ENCODE data around the gene CTSW.

CTSW gene

DNA sequence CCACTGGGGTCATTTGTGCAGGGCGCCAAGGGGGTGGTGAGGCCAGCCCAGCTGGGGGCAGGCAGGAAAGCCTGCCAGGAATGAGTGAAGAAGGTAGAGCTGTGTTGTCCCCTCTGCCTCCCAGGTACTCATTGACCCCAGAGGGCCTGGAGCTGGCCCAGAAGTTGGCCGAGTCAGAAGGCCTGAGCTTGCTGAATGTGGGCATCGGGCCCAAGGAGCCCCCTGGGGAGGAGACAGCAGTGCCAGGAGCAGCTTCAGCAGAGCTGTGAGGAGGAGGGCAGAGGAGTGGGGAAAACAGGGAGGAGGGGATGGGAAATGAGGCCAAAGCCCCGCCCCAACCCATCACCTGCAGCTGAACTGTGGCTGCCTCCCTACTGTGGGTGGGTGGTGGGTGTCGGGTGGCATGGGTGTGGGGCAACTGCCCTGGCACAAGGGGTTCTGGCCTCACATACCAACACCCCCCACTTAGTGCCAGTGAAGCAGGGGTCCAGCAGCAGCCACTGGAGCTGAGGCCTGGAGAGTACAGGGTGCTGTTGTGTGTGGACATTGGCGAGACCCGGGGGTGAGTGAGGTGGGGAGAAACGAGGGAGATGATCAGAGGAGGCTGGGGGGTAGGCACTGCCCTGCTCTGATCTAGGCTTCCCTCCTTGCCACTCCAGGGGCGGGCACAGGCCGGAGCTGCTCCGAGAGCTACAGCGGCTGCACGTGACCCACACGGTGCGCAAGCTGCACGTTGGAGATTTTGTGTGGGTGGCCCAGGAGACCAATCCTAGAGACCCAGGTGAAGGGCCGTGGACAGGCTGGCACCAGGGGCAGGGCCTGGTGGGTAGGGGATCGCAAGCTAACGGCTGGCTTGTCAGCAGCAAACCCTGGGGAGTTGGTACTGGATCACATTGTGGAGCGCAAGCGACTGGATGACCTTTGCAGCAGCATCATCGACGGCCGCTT, 16.4 kb upstream of the CTSW start:
- Histone ChIP-seq H3K4me3 (no peak overlapping the region), H3K27me3 (no peaks in the 10 kb centered on the region), H3K27ac (peak overlapping the region in 1 of 2 donors; percentile 98), H3K4me1 (peaks cover 0 to 29% (median 22%) of the 10 kb centered on the region in 4 donors), H3K36me3 (peaks cover 38 to 65% (median 57%) of the 10 kb centered on the region in 3 donors), H3K9me3 (no peaks in the 10 kb centered on the region)
- TF ChIP-seq, protein P1, sequence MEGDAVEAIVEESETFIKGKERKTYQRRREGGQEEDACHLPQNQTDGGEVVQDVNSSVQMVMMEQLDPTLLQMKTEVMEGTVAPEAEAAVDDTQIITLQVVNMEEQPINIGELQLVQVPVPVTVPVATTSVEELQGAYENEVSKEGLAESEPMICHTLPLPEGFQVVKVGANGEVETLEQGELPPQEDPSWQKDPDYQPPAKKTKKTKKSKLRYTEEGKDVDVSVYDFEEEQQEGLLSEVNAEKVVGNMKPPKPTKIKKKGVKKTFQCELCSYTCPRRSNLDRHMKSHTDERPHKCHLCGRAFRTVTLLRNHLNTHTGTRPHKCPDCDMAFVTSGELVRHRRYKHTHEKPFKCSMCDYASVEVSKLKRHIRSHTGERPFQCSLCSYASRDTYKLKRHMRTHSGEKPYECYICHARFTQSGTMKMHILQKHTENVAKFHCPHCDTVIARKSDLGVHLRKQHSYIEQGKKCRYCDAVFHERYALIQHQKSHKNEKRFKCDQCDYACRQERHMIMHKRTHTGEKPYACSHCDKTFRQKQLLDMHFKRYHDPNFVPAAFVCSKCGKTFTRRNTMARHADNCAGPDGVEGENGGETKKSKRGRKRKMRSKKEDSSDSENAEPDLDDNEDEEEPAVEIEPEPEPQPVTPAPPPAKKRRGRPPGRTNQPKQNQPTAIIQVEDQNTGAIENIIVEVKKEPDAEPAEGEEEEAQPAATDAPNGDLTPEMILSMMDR (IDR thresholded peaks at IDR 0.05), result no peak
- intact Hi-C loops (cut with DNase I; ENCODE audit: low total_unique reads), result no loop called here
- DNase-seq, result peak; percentile 16 to 64

DNA sequence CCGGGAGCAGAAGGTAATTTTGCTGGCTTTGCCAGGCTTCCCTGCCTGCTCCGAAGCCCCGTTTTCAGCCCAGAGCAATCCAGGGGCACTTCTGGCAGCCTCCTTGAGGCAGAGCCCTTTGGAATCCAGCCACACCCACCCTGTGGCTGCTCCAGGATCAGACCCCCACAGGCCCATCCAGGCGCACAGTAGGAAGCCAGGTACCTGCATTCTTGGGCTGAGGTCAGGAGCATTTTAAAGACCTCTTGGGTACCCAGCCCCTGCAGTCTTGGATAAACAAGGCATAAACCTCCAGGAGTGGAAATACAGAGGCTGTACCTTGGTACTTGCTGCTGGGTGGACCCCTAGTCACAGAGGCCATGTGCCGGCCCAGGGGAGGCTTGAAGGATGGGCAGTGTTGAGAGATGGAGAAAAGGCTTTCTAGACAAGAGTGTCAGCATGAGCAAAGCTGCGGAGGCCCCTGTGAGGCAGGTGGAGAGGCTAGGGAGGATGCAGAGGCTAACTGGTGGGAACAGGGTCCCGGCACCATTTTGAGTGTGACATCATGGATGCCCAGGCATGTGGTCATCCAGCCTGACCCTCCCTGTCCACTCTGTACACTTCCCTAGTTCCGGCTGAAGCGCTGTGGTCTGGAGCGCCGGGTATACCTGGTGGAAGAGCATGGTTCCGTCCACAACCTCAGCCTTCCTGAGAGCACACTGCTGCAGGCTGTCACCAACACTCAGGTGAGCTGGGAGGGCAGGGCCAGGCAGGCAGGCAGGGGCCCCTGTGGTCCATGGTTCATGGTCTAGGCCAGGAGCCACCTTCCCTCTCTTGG, 15.5 kb upstream of the CTSW start:
- peak overlapping the region in 1 of 2 donors; percentile 14 for H3K27ac ChIP-seq
- DNase-seq, result no peak
- peaks cover 0 to 29% (median 22%) of the 10 kb centered on the region in 4 donors for H3K4me1 ChIP-seq
- H3K36me3 ChIP-seq, result peaks cover 38 to 73% (median 63%) of the 10 kb centered on the region in 3 donors
- H3K9me3 ChIP-seq, result no peaks in the 10 kb centered on the region
- intact Hi-C loops (cut with DNase I; ENCODE audit: low total_unique reads), result no loop called here
- no peak overlapping the region for H3K4me3 ChIP-seq
- TF ChIP-seq, protein P1 (IDR thresholded peaks at IDR 0.05), result no peak
- H3K27me3 ChIP-seq, result no peaks in the 10 kb centered on the region

DNA sequence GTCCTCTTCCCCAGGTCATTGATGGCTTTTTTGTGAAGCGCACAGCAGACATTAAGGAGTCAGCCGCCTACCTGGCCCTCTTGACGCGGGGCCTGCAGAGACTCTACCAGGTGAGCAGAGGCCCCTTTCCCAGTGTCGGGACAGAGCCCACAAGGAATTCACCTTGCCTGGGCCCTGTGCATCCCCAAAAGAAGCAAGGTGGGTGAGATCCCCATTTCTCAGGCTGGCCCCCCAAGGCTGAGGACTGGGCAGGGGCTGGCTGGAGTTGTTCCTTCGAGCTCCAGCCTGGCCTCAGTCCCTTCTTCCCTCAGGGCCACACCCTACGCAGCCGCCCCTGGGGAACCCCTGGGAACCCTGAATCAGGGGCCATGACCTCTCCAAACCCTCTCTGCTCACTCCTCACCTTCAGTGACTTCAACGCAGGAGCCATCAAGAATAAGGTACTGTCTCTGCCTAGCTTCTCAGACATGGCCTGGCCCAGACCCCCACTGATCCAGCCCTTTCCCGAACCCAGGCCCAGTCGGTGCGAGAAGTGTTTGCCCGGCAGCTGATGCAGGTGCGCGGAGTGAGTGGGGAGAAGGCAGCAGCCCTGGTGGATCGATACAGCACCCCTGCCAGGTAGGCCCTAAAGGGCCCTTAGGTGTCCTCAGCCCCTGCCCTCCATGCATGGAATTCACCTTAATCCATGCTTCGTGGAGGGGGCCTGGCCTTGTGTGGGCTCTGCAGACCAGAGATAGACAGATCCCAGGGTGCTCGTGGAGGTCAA, 14.7 kb upstream of the CTSW start:
- Histone ChIP-seq H3K27me3 (no peaks in the 10 kb centered on the region), H3K36me3 (peaks cover 38 to 81% (median 68%) of the 10 kb centered on the region in 3 donors), H3K4me3 (no peak overlapping the region), H3K4me1 (peaks cover 0 to 29% (median 22%) of the 10 kb centered on the region in 4 donors), H3K9me3 (no peaks in the 10 kb centered on the region), H3K27ac (no peak overlapping the region)
- intact Hi-C loops (cut with DNase I; ENCODE audit: low total_unique reads), result no loop called here
- DNase-seq, result no peak
- TF ChIP-seq, protein P1 (IDR thresholded peaks at IDR 0.05), result no peak

DNA sequence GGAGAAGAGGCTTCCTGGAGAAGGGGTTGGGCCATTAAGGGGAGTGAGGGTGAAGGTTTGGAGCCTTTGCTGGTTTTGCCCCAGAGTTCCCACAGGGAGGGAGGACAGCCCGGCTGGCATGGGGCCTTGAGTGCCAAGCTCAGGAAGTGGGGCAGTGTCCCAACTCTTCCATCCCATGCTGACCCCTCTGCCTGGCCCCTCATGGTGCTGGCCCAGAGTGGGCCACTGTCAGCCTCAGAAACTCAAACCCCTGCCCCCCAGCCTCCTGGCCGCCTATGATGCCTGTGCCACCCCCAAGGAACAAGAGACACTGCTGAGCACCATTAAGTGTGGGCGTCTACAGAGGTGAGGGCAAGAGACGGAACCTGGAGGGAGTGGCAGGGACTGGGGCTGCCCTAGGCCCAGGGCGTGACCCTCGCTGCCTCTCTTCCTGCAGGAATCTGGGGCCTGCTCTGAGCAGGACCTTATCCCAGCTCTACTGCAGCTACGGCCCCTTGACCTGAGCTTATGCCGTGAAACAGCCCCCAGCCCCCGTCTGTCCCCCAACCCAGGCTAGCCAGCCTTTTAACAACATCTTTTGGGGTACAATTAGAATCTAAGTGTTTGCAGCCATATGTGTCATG, 14.0 kb upstream of the CTSW start:
- Histone ChIP-seq H3K27me3 (no peaks in the 10 kb centered on the region), H3K4me3 (no peak overlapping the region), H3K27ac (no peak overlapping the region), H3K4me1 (peaks cover 0 to 32% (median 26%) of the 10 kb centered on the region in 4 donors), H3K9me3 (no peaks in the 10 kb centered on the region), H3K36me3 (peaks cover 38 to 87% (median 73%) of the 10 kb centered on the region in 3 donors)
- TF ChIP-seq, protein P1 (IDR thresholded peaks at IDR 0.05), result no peak
- intact Hi-C loops (cut with DNase I; ENCODE audit: low total_unique reads), result no loop called here
- DNase-seq, result no peak

All from tibial artery (tissue), 4 donors.